Prostate gland (tissue), 2 donors: ENCODE measurements around the gene CDC45. TPM values are rescaled to one million over a fixed set of nuclear protein-coding genes. Genes with fewer than 3 reads are reported as not detected.

Source experiments
- DNase-seq: peaks from one replicate; pipeline ENCODE4 v3.0.0-alpha.2; 2019; ENCODE audit warnings: low spot score
- H3K27ac ChIP-seq, 2 donors: fragments of 200-600 bp; sonication (generic); 2 replicates each; pipeline ENCODE4 v1.5.1; 2017 to 2019
- H3K27me3 ChIP-seq: fragments of 200-600 bp; sonication (generic); replicated peaks from 2 replicates; pipeline ENCODE4 v1.5.1; 2019; ENCODE audit not compliant: insufficient read depth
- H3K36me3 ChIP-seq, 2 donors: fragments of 200-600 bp; sonication (generic); 1 replicate in 1 of 2; 2 replicates in 1 of 2; pipeline versions ENCODE4 v1.5.1 to v1.8.1; 2017 to 2019
- H3K4me1 ChIP-seq: fragments of 200-600 bp; sonication (generic); replicated peaks from 2 replicates; pipeline ENCODE4 v1.5.1; 2019
- H3K4me3 ChIP-seq, 2 donors: fragments of 200-600 bp; sonication (generic); 2 replicates each; pipeline ENCODE4 v1.5.1; 2017 to 2019
- H3K9me3 ChIP-seq: fragments of 200-600 bp; sonication (generic); 2 replicates; pipeline ENCODE4 v1.5.1; 2017
- POLR2A ChIP-seq: fragments of 450-650 bp; IDR thresholded peaks from one replicate; pipeline ENCODE4 v1.6.1; 2016; ENCODE audit warnings: antibody characterized with exemption, mild to moderate bottlenecking
- POLR2AphosphoS5 ChIP-seq: sonication (generic); formaldehyde crosslinking; IDR thresholded peaks from one replicate; pipeline ENCODE4 v1.6.1; 2017; ENCODE audit warnings: antibody characterized with exemption
- WGBS: methylation state at CpG from one replicate; pipeline ENCODE4 v1.1.5; 2018; 5-methylcytosine and 5-hydroxymethylcytosine counted together
- intact Hi-C: fragments of 100-400 bp; cut with DNase I; formaldehyde crosslinking; loops from one replicate; pipeline ENCODE4 v1.14.2; 2022
- total RNA-seq, 2 donors: library from RNA; depleted of rRNA; stranded (reverse); fragments of >200 nt; gene quantifications; one replicate each; pipeline ENCODE4 v1.1.0, GENCODE V29; 2016
- TF ChIP-seq, protein P1 (sequence below), 4 experiments: fragments of 200-600 bp in 2 of 4; fragments of 450-650 bp in 2 of 4; sonication (generic) in 2 of 4; IDR thresholded peaks; 1 replicate in 3 of 4; 2 replicates in 1 of 4; pipeline ENCODE4 v1.5.1; 2016 to 2019; ENCODE audit warnings: antibody characterized with exemption in 4 of 4, mild to moderate bottlenecking in 2 of 4, moderate library complexity in 2 of 4

CDC45 gene
- total RNA-seq, 2 donors from 2014 or later: 2.0 to 11.5 TPM

DNA sequence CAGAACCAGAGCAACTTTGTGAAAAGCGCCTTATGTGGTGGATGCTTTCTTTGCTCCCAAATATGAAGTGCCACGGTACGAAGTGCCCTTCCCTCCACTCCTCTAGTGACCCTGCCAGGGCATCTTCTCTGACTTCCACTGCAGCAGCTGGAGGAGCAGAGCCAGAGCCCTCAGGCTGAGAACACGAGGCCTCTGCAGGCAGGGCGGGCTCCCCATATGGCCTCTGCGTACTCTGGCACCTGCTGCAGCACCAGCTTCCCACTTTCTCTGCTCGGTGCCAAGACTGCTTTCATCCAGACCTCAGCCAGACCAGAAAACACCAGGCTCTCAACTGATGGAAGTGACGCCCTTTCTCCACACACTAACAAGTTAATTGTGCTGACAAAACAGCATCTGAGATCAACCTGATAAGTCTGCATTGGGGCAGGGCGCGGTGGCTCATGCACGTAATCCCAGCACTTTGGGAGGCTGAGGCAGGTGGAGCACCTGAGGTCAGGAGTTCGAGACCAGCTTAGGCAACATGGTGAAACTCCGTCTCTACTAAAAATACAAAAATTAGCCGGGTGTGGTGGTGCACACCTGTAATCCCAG lies 13.5 kb upstream of the CDC45 start:
- H3K27me3 ChIP-seq: no peaks in the 10 kb centered on the region
- H3K27ac ChIP-seq: no peak overlapping the region
- 82% methylated on average over 14 of the region's 14 CpGs for WGBS
- H3K36me3 ChIP-seq: peaks cover 21 to 49% of the 10 kb centered on the region in 2 donors
- no peaks in the 10 kb centered on the region for H3K4me1 ChIP-seq
- H3K4me3 ChIP-seq: no peak overlapping the region
- TF ChIP-seq POLR2AphosphoS5: no peak
- DNase-seq: no peak
- H3K9me3 ChIP-seq: no peaks in the 10 kb centered on the region
- intact Hi-C loops: no loop called here

DNA sequence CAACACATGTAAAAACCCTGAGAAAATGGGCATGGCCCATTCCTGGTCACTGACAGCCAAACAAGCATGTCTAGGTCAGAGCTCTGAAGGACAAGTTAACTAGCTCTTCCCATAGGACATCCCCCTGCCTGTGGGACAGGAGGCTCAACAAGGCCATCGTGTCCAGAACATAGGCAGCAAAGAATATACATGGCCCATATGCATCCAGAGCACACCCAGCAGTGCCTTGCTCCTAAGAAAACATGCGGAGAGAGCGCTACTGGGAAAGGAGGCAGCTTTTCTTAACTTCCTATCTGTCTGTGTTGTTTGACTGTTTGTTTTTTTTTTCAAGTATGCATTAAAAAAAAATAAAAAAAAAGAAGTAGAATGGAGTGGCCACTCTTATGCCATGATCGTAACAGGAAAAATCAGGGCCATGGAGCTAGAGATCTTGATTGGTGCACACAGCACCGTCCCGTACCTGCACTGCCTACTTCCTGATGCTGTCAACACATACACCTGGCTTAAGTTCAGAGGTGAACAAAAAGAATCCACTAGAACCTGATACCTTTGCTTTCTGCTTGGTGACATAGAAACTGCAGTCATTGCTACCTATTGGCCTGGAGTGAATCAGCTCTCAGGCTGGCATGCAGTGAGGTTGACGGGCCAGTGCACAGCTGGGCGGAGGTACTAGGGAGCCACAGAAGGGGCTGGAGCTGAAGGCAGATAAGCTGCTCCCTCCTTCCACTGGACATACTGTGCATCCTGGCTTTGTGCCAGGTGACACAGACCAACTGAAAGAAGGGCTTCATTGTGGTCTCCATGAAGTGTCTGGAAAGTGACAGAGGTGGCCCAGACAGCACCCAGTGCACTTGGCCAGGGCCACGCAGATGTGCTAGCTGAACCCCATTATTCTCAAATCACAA lies 12.6 kb upstream of the CDC45 start:
- intact Hi-C loops: no loop called here
- no peaks in the 10 kb centered on the region for H3K4me1 ChIP-seq
- TF ChIP-seq POLR2A (no peak), POLR2AphosphoS5 (no peak)
- TF ChIP-seq, protein P1, sequence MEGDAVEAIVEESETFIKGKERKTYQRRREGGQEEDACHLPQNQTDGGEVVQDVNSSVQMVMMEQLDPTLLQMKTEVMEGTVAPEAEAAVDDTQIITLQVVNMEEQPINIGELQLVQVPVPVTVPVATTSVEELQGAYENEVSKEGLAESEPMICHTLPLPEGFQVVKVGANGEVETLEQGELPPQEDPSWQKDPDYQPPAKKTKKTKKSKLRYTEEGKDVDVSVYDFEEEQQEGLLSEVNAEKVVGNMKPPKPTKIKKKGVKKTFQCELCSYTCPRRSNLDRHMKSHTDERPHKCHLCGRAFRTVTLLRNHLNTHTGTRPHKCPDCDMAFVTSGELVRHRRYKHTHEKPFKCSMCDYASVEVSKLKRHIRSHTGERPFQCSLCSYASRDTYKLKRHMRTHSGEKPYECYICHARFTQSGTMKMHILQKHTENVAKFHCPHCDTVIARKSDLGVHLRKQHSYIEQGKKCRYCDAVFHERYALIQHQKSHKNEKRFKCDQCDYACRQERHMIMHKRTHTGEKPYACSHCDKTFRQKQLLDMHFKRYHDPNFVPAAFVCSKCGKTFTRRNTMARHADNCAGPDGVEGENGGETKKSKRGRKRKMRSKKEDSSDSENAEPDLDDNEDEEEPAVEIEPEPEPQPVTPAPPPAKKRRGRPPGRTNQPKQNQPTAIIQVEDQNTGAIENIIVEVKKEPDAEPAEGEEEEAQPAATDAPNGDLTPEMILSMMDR (IDR thresholded peaks at IDR 0.05): no peak
- no peak overlapping the region for H3K27ac ChIP-seq
- DNase-seq: no peak
- H3K9me3 ChIP-seq: no peaks in the 10 kb centered on the region
- 94% methylated on average over 9 of the region's 9 CpGs for WGBS
- no peaks in the 10 kb centered on the region for H3K27me3 ChIP-seq
- peaks cover 25 to 54% of the 10 kb centered on the region in 2 donors for H3K36me3 ChIP-seq
- no peak overlapping the region for H3K4me3 ChIP-seq

DNA sequence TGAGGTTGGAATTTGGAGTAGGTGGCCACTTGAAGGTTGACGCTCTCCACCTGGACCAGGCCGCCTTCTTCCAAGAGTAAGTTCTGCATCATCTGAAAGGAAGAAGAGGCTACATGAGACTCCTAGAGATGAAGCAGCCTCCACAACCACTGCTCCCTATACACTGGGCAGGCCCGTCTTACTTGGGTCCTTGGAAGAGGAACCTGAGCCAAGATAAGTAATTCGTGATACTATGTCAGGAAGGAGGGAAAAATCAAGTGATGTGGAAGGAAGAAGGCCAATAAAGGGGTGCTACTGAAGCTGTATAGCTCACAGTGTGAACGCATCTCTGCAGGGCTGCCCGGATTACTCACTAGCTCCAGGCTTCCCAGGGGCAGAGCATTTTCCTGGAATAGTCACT lies 11.8 kb upstream of the CDC45 start:
- Histone ChIP-seq H3K4me3 (no peak overlapping the region), H3K36me3 (peaks cover 30 to 54% of the 10 kb centered on the region in 2 donors), H3K9me3 (no peaks in the 10 kb centered on the region), H3K27ac (no peak overlapping the region), H3K27me3 (no peaks in the 10 kb centered on the region), H3K4me1 (no peaks in the 10 kb centered on the region)
- TF ChIP-seq, protein P1 (IDR thresholded peaks at IDR 0.05): no peak
- TF ChIP-seq POLR2AphosphoS5 (no peak), POLR2A (no peak)
- 94% methylated on average over 6 of the region's 6 CpGs for WGBS
- intact Hi-C loops: no loop called here
- DNase-seq: no peak

GRCh38 chr22:19469421-19469820 lies 10.3 kb upstream of the CDC45 start:
- Histone ChIP-seq H3K4me1 (no peaks in the 10 kb centered on the region), H3K9me3 (no peaks in the 10 kb centered on the region), H3K4me3 (no peak overlapping the region), H3K36me3 (peaks cover 26 to 54% of the 10 kb centered on the region in 2 donors), H3K27me3 (no peaks in the 10 kb centered on the region), H3K27ac (no peak overlapping the region)
- 91% methylated on average over 7 of the region's 7 CpGs for WGBS
- intact Hi-C loops: no loop called here
- no peak for TF ChIP-seq POLR2AphosphoS5
- TF ChIP-seq POLR2A: no peak
- TF ChIP-seq, protein P1 (IDR thresholded peaks at IDR 0.05): no peak
- no peak for DNase-seq

GRCh38 chr22:19470010-19470409 lies 9.7 kb upstream of the CDC45 start:
- WGBS: 100% methylated on average over 1 of the region's 2 CpGs
- intact Hi-C loops: loop anchor here (10.0 kb wide), 1 partner anchor 325 kb away; the partner anchor contains the start of gene ESS2
- H3K4me1 ChIP-seq: no peaks in the 10 kb centered on the region
- no peak overlapping the region for H3K27ac ChIP-seq
- H3K9me3 ChIP-seq: no peaks in the 10 kb centered on the region
- no peak overlapping the region for H3K4me3 ChIP-seq
- H3K27me3 ChIP-seq: no peaks in the 10 kb centered on the region
- DNase-seq: no peak
- TF ChIP-seq POLR2A (no peak), POLR2AphosphoS5 (no peak)
- TF ChIP-seq, protein P1 (IDR thresholded peaks at IDR 0.05): no peak
- peaks cover 20 to 52% of the 10 kb centered on the region in 2 donors for H3K36me3 ChIP-seq
